ENCODE data around the gene POU2F2. TPM values are rescaled to one million over a fixed set of nuclear protein-coding genes. Genes with fewer than 3 reads are reported as not detected.
A peak's percentile ranks its signal among the peaks of the same experiment; 100 is the strongest.

The POU2F2 gene
- total RNA-seq (2013; cell fraction: nucleolus; rRNA removed), result 58.4 and 67.0 TPM in 2 replicates
- total RNA-seq (2014; rRNA removed) (14.1 and 15.1 TPM in 2 replicates), total RNA-seq (2014; rRNA removed; fragmentation: Illumina TruSeq; extraction: Trizol) (13.8 and 22.0 TPM in 2 replicates), total RNA-seq (2021) (46.2 and 48.3 TPM in 2 replicates), polyA plus RNA-seq (2011; rRNA removed) (28.9 and 37.6 TPM in 2 replicates), polyA plus RNA-seq (2014; fragmentation: Illumina TruSeq; extraction: Trizol) (36.1 and 62.4 TPM in 2 replicates), polyA plus RNA-seq (2014; fragmentation: Nextera tagmentation; extraction: Ambion mirVana) (1 to 10 TPM; 4.4 to 6.4 TPM), polyA plus RNA-seq (2014; rRNA removed) (39.0 and 42.2 TPM in 2 replicates), polyA plus RNA-seq (2016; fragmentation: Nextera tagmentation; extraction: Ambion mirVana) (10 to 100 TPM; 38.3 to 47.7 TPM), polyA minus RNA-seq (2011; rRNA and poly(A)+ RNA removed) (20.4 and 27.0 TPM in 2 replicates), Bru-seq, nascent RNA (percentile 85 among the genes with signal in this experiment), BruChase-seq, experiment 1, labeled RNA remaining after a 6-hour chase (percentile 92 among the genes with signal in this experiment), BruChase-seq, experiment 2, labeled RNA remaining after a 2-hour chase (percentile 92 among the genes with signal in this experiment)
- 22.6 TPM for polyA plus RNA-seq (2011; ENCODE audit: low read depth)
- 40.4 and 50.7 TPM in 2 replicates for polyA plus RNA-seq (2011; cell fraction: cytosol; rRNA removed)
- polyA plus RNA-seq (2011; cell fraction: nucleus; rRNA removed), result 116 and 132 TPM in 2 replicates
- polyA plus RNA-seq (2012), result 45.6 and 50.4 TPM in 2 replicates
- polyA minus RNA-seq (2011; cell fraction: cytosol; rRNA and poly(A)+ RNA removed), result 20.2 and 22.9 TPM in 2 replicates
- polyA minus RNA-seq (2011; cell fraction: nucleus; rRNA and poly(A)+ RNA removed), result 20.2 and 33.8 TPM in 2 replicates
- long read RNA-seq, experiment 1, full-length matches to known transcripts, result 6 of 24 reads
- long read RNA-seq, experiment 1, partial matches to known transcripts, result 9 of 24 reads
- long read RNA-seq, experiment 1, other reads (novel, unspliced or antisense), result 9 of 24 reads
- long read RNA-seq, experiment 2, partial matches to known transcripts, result 1 of 17 reads
- long read RNA-seq, experiment 2, other reads (novel, unspliced or antisense), result 16 of 17 reads

DNA sequence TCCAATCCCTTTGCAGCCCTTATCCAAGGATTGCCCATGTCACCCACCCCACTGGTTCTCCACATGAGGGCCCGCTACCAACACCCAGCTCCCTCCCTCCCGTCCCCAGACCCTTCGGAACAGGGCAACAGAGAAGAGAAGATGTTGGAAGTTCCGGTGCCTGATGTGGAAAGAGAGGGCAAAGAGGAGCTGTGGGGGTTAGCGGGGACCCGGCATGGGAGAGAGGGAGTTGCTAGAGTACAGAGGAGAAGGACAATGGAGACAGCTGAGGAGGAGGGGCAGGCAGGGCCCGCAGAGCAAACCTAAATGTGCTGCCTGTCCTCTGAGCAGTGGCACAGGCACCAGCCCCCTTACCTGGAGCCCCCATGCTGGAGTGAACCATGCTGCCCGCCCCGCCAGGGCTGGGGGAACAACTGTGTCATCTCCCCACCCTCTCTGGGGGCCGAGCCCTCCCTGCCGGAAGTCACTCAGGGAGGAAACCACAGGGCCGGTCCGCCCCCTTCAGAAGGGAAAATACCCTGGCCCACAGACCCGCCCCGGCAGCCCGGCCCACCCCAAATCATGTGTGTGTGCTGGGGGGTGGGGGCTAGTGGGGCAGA is at the start of gene POU2F2:
TSS of gene POU2F2 (minus strand) at position 417 of the 599 bp plus-strand sequence. CDS start at position 382, 35 bp downstream.
- intact Hi-C loops (cut with micrococcal nuclease; ENCODE audit: unreplicated experiment) (loop anchor here (5.0 kb wide), 4 partner anchors 65 to 165 kb away; partner anchors contain the start of gene GSK3A), in situ Hi-C loops (cut with MboI) (loop anchor here (5.0 kb wide), 1 partner anchor 145 kb away; no protein-coding TSS in a partner anchor)
- ATAC-seq, result peak; percentile 66
- H3K27me3 ChIP-seq (replicated peaks in 1 of 2; ENCODE audit: control insufficient read depth in 2 of 2, insufficient read depth in 2 of 2, low read length in 1 of 2), result no peaks in the 10 kb centered on the region
- H3K9ac ChIP-seq (ENCODE audit: control insufficient read depth, insufficient read depth, low read length), result peak within 1 kb of the TSS; percentile 93
- BruUV-seq (replicated peaks), result TSS peak; percentile 61
- no peak for FAIRE-seq
- SMC1A ChIA-PET (ENCODE audit: uncharacterized antibody, unreplicated experiment), result interaction anchor here (0.7 to 2.8 kb wide), 20 partner anchors 9 to 268 kb away, joined by 3 to 61 read pairs (median 4); partner anchors contain the start of gene DEDD2
- H3K4me1 ChIP-seq (ENCODE audit: control insufficient read depth, insufficient read depth, low read length), result peaks cover 36% of the 10 kb centered on the region
- H2AFZ ChIP-seq (ENCODE audit: control insufficient read depth, low read depth, low read length), result peak within 1 kb of the TSS; percentile 91
- peak within 1 kb of the TSS; percentile 99 for H3K27ac ChIP-seq (ENCODE audit: control insufficient read depth, insufficient read depth)
- POLR2A ChIA-PET, result interaction anchor here (0.9 to 3.4 kb wide), 14 partner anchors 10 to 172 kb away, joined by 3 to 30 read pairs (median 4); partner anchors contain the start of genes GSK3A, ZNF526 and ZNF574
- RAD21 ChIA-PET (ENCODE audit: unreplicated experiment), result interaction anchor here (0.6 to 3.6 kb wide), 23 partner anchors 9 to 302 kb away, joined by 3 to 57 read pairs (median 4); partner anchors contain the start of genes CIC, GSK3A, PAFAH1B3 and ZNF574
- H3K79me2 ChIP-seq (ENCODE audit: control insufficient read depth, insufficient read depth, low read length), result peaks cover 56% of the 10 kb centered on the region
- peak within 1 kb of the TSS; percentile 99 for H3K4me2 ChIP-seq (ENCODE audit: control insufficient read depth, insufficient read depth)
- CTCF ChIA-PET, result interaction anchor here (0.5 to 3.4 kb wide), 30 partner anchors 9 to 309 kb away, joined by 3 to 197 read pairs (median 4); partner anchors contain the start of genes GSK3A, PAFAH1B3 and PRR19
- DNase-seq (ENCODE audit: low read depth, low spot score), result peak; percentile 41
- H3K36me3 ChIP-seq (ENCODE audit: control insufficient read depth in 2 of 2, insufficient read depth in 2 of 2, low read length in 1 of 2), result 0 out of 4 replicates have a peak, but pooled peaks cover 0 to 4% of the 10 kb centered on the region in 2 experiments
- no peaks in the 10 kb centered on the region for H3K9me3 ChIP-seq (replicated peaks; ENCODE audit: control insufficient read depth, insufficient read depth, low read length)
- H4K20me1 ChIP-seq (ENCODE audit: control insufficient read depth, insufficient read depth), result no peaks in the 10 kb centered on the region
- H3K4me3 ChIP-seq, result peak within 1 kb of the TSS; percentile 99
- 0% methylated on average over 16 of the region's 16 CpGs for WGBS (ENCODE audit: insufficient coverage, insufficient replicate concordance, low lambda C conversion rate, missing lambda C conversion rate)
- TF ChIP-seq, protein P1, sequence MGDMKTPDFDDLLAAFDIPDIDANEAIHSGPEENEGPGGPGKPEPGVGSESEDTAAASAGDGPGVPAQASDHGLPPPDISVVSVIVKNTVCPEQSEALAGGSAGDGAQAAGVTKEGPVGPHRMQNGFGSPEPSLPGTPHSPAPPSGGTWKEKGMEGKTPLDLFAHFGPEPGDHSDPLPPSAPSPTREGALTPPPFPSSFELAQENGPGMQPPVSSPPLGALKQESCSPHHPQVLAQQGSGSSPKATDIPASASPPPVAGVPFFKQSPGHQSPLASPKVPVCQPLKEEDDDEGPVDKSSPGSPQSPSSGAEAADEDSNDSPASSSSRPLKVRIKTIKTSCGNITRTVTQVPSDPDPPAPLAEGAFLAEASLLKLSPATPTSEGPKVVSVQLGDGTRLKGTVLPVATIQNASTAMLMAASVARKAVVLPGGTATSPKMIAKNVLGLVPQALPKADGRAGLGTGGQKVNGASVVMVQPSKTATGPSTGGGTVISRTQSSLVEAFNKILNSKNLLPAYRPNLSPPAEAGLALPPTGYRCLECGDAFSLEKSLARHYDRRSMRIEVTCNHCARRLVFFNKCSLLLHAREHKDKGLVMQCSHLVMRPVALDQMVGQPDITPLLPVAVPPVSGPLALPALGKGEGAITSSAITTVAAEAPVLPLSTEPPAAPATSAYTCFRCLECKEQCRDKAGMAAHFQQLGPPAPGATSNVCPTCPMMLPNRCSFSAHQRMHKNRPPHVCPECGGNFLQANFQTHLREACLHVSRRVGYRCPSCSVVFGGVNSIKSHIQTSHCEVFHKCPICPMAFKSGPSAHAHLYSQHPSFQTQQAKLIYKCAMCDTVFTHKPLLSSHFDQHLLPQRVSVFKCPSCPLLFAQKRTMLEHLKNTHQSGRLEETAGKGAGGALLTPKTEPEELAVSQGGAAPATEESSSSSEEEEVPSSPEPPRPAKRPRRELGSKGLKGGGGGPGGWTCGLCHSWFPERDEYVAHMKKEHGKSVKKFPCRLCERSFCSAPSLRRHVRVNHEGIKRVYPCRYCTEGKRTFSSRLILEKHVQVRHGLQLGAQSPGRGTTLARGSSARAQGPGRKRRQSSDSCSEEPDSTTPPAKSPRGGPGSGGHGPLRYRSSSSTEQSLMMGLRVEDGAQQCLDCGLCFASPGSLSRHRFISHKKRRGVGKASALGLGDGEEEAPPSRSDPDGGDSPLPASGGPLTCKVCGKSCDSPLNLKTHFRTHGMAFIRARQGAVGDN (IDR thresholded peaks at IDR 0.05), result no peak
- TF ChIP-seq SIX5 (IDR thresholded peaks at IDR 0.05; ENCODE audit: low read depth, low read length, severe bottlenecking) (no peak), ZBED1 (IDR thresholded peaks at IDR 0.05; ENCODE audit: borderline replicate concordance) (no peak), BHLHE40 (IDR thresholded peaks at IDR 0.05; ENCODE audit: borderline replicate concordance in 1 of 2, low read depth in 2 of 2, low read length in 1 of 2) (peak; percentile 14 to 19; a peak in 1 of 4 replicates), HDGF (IDR thresholded peaks at IDR 0.05) (no peak), BACH1 (IDR thresholded peaks at IDR 0.05; ENCODE audit: borderline replicate concordance) (no peak), CHD4 (IDR thresholded peaks at IDR 0.05) (no peak)
- TF ChIP-seq, protein P2, sequence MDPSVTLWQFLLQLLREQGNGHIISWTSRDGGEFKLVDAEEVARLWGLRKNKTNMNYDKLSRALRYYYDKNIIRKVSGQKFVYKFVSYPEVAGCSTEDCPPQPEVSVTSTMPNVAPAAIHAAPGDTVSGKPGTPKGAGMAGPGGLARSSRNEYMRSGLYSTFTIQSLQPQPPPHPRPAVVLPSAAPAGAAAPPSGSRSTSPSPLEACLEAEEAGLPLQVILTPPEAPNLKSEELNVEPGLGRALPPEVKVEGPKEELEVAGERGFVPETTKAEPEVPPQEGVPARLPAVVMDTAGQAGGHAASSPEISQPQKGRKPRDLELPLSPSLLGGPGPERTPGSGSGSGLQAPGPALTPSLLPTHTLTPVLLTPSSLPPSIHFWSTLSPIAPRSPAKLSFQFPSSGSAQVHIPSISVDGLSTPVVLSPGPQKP (IDR thresholded peaks at IDR 0.05; ENCODE audit: low read depth, low read length), result no peak
- TF ChIP-seq, protein P3, sequence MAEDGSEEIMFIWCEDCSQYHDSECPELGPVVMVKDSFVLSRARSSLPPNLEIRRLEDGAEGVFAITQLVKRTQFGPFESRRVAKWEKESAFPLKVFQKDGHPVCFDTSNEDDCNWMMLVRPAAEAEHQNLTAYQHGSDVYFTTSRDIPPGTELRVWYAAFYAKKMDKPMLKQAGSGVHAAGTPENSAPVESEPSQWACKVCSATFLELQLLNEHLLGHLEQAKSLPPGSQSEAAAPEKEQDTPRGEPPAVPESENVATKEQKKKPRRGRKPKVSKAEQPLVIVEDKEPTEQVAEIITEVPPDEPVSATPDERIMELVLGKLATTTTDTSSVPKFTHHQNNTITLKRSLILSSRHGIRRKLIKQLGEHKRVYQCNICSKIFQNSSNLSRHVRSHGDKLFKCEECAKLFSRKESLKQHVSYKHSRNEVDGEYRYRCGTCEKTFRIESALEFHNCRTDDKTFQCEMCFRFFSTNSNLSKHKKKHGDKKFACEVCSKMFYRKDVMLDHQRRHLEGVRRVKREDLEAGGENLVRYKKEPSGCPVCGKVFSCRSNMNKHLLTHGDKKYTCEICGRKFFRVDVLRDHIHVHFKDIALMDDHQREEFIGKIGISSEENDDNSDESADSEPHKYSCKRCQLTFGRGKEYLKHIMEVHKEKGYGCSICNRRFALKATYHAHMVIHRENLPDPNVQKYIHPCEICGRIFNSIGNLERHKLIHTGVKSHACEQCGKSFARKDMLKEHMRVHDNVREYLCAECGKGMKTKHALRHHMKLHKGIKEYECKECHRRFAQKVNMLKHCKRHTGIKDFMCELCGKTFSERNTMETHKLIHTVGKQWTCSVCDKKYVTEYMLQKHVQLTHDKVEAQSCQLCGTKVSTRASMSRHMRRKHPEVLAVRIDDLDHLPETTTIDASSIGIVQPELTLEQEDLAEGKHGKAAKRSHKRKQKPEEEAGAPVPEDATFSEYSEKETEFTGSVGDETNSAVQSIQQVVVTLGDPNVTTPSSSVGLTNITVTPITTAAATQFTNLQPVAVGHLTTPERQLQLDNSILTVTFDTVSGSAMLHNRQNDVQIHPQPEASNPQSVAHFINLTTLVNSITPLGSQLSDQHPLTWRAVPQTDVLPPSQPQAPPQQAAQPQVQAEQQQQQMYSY (CRISPR knock-in tag; IDR thresholded peaks at IDR 0.05), result no peak

Data from GM12878 (cell line).